BJ (cell line): ENCODE measurements around the gene SORCS2. TPM values are rescaled to one million over a fixed set of nuclear protein-coding genes. Genes with fewer than 3 reads are reported as not detected.

Experiments
- CTCF ChIA-PET: fragments of 350-600 bp; formaldehyde crosslinking; extraction: SDS; loops from one replicate; lab custom pipeline; 2021; ENCODE audit warnings: antibody characterized with exemption, inconsistent platforms; lab: Yijun Ruan, JAX
- POLR2A ChIA-PET: fragments of 300-600 bp; sonication (Branson Sonifier 250); formaldehyde crosslinking; extraction: SDS; loops from one replicate; lab custom pipeline; 2021; ENCODE audit warnings: antibody characterized with exemption; lab: Charles Lee
- DNase-seq: peaks from one replicate; pipeline ENCODE4 v3.0.0-alpha.2; 2011; ENCODE audit warnings: low read depth
- H3K27me3 ChIP-seq: 2 replicates; pipeline ENCODE4 v1.6.0; 2011; ENCODE audit warnings: low read length; ENCODE audit not compliant: control insufficient read depth, insufficient read depth
- H3K36me3 ChIP-seq: 2 replicates; pipeline ENCODE4 v1.5.1; 2011; ENCODE audit warnings: low read length; ENCODE audit not compliant: control insufficient read depth, insufficient read depth
- H3K4me3 ChIP-seq: 2 replicates; pipeline ENCODE4 v1.5.1; 2011; ENCODE audit warnings: low read depth, mild to moderate bottlenecking, control low read depth, low read length
- polyA plus RNA-seq: library from polyadenylated mRNA; depleted of rRNA; stranded (reverse); fragments of >200 nt; gene quantifications from 2 replicates; pipeline ENCODE4 v1.2.3, GENCODE V29; 2011
- TF ChIP-seq, protein P1 (sequence below): IDR thresholded peaks from 2 replicates; pipeline ENCODE4 v1.5.1; 2011; ENCODE audit warnings: low read depth, mild to moderate bottlenecking, control low read depth, inconsistent platforms, low read length, moderate library complexity; ENCODE audit not compliant: insufficient read depth

The SORCS2 gene
- polyA plus RNA-seq, 1 experiment, result 0.63 TPM

DNA sequence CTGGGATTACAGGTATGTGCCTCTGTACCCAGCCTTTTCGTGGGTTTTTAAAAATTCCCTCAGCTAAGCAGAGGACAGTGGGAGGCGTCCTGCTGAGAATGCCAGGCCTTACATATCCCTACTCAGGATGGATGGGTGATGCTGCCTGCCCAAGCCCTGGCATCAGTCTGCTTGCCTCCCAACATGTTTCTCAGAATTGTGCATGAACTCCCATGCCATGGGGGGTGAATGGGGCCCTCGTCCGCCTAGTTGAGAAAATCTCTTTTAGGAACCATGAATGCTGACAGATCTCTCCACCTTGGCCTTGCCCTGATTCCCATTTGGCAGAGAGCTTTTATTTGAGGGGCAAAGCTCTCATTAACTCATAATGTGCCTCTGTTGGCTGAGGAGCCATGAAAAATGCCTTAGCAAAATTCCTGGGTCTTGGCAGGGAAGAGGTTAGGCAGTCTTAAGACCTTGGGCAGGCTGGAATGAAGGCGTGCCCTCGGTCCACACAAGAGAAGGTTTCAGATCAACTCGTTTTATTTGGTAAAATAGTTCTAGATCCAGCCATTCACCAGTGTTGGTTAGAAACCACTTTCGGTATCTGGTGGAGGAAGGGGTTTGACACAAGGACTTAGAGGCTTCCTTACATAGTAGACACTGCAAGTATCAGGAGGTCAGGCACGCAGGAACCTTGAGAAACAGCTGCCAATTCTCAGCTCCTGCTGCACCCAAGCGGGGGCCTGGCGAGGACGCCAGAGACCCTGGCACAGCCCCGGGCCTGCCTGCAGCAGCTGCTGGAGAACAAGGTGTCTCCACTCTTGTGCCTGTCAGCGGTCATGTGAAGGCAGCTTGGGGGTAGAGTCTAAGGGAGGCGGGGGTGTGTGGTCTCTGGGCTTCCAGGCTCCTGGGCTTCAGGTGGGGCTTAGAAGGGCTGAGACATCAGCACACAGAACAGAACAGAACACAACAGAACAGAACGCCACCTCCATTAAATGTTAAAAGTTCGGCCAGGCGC is 435.2 kb downstream of the SORCS2 start:
- Histone ChIP-seq H3K36me3 (no peaks in the 10 kb centered on the region), H3K4me3 (no peak overlapping the region), H3K27me3 (no peaks in the 10 kb centered on the region)
- ChIA-PET POLR2A (no interaction called here), CTCF (interaction anchor here (1.0 kb wide), 1 partner anchor 11 kb away, joined by 3 read pairs; no protein-coding TSS in a partner anchor)
- TF ChIP-seq, protein P1, sequence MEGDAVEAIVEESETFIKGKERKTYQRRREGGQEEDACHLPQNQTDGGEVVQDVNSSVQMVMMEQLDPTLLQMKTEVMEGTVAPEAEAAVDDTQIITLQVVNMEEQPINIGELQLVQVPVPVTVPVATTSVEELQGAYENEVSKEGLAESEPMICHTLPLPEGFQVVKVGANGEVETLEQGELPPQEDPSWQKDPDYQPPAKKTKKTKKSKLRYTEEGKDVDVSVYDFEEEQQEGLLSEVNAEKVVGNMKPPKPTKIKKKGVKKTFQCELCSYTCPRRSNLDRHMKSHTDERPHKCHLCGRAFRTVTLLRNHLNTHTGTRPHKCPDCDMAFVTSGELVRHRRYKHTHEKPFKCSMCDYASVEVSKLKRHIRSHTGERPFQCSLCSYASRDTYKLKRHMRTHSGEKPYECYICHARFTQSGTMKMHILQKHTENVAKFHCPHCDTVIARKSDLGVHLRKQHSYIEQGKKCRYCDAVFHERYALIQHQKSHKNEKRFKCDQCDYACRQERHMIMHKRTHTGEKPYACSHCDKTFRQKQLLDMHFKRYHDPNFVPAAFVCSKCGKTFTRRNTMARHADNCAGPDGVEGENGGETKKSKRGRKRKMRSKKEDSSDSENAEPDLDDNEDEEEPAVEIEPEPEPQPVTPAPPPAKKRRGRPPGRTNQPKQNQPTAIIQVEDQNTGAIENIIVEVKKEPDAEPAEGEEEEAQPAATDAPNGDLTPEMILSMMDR, result no peak
- no peak for DNase-seq

DNA sequence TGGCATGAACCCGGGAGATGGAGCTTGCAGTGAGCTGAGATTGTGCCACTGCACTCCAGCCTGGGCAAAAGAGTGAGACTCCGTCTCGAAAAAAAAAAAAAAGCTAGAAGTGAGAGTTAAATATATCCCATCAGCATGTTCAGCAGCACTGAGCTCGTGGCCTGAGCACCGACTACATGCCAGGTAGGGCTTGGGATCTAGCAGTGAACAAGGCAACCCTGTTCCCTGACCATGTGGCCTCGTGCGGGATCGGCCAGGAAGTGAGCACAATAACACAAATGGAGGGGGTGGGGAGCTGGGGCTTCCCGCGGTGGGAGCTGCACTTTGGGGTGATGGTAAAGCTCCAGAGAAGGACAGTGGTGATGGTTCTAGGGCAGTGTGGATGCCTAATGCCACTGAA is 436.1 kb downstream of the SORCS2 start:
- no peak for DNase-seq
- Histone ChIP-seq H3K36me3 (no peaks in the 10 kb centered on the region), H3K27me3 (no peaks in the 10 kb centered on the region), H3K4me3 (no peak overlapping the region)
- CTCF ChIA-PET, result interaction anchor here (1.0 kb wide), 1 partner anchor 12 kb away, joined by 3 read pairs; no protein-coding TSS in a partner anchor
- POLR2A ChIA-PET, result no interaction called here
- TF ChIP-seq, protein P1, result no peak

DNA sequence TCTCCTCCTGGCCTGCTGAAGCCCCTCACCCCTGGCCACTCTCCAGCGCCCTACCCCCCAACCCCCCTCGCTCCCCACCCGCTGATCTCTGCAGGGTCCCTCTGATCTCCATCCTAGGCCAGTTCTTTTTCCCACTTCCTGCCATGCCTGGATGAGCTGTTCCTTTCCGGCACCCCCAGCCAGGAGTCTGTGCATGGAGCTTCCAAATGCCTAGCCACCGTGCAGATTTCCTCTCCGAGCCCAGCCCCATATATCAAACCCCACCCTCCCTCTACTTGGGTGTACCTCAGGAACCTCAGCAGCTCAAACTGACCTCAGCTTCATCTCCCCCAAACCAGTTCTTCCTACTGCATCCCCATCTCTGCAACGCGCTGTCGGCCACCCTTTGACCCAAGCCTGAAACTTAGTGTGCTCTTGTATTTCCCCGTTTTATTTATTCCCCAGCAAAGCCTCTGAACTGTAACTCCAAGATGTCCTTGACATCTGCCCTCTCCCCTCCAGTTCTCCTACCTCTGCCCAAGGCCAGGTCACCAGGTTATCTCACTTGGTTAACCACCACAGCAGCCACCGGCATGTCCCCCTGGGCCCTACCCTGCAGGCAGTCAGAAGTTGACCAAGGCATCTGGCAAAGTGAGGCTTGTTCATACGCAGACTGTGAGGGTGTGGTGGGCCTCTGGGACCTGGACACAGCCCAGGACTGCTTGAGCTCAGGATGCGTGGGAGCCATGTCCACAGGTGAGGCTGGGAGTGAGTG is 437.3 kb downstream of the SORCS2 start:
- no peaks in the 10 kb centered on the region; the same call in 1 of the 2 replicates for H3K27me3 ChIP-seq
- TF ChIP-seq, protein P1, result no peak
- ChIA-PET CTCF (interaction anchor here (1.0 to 1.1 kb wide), 2 partner anchors 9 to 15 kb away, joined by 3 read pairs; no protein-coding TSS in a partner anchor), POLR2A (no interaction called here)
- no peaks in the 10 kb centered on the region for H3K36me3 ChIP-seq
- no peak for DNase-seq
- H3K4me3 ChIP-seq, result no peak overlapping the region

DNA sequence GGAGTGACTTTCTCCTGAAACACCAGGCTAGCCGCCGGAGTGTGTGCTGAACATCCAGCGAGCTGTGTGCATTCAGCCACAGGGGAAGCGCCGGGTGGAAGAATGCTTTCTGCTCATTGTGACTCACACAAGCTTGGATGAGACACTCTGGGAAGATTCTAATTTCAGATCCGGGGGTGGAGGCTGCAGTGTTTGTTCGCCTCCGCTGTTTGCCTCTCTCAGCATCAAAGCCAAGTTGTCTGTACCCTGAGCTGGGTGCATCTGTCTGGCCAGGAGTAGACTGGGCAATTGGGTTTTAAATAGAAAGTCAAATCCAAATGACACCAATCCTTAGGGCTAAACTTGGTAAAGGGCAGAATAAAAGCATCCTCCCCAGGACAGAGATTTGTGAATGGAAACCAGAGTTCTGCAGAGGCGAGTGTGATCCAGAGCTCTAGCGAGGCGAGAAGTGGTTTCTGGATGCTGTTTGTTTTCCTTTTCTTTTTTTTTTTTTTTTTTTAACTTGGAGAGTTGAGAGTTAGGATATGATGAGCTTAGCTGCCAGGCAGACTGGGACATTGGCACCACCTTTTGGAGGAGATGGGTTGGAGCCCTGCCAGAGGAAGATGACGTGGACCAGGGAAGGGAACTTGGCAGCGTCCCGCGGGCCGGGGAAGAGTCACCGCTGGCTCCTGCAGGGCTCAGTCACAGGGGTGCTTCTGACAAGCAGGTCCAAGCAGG is 438.4 kb downstream of the SORCS2 start:
- Histone ChIP-seq H3K27me3 (no peaks in the 10 kb centered on the region; the same call in 1 of the 2 replicates), H3K4me3 (no peak overlapping the region), H3K36me3 (no peaks in the 10 kb centered on the region)
- TF ChIP-seq, protein P1, result no peak
- ChIA-PET CTCF (interaction anchor here (1.0 to 1.2 kb wide), 2 partner anchors 8 to 34 kb away, joined by 3 read pairs; no protein-coding TSS in a partner anchor), POLR2A (interaction anchor here (0.7 kb wide), 1 partner anchor 12 kb away, joined by 11 read pairs; no protein-coding TSS in a partner anchor)
- DNase-seq, result peak; percentile 47
